ENCODE data around the gene HOXB6.

HOXB6 gene

DNA sequence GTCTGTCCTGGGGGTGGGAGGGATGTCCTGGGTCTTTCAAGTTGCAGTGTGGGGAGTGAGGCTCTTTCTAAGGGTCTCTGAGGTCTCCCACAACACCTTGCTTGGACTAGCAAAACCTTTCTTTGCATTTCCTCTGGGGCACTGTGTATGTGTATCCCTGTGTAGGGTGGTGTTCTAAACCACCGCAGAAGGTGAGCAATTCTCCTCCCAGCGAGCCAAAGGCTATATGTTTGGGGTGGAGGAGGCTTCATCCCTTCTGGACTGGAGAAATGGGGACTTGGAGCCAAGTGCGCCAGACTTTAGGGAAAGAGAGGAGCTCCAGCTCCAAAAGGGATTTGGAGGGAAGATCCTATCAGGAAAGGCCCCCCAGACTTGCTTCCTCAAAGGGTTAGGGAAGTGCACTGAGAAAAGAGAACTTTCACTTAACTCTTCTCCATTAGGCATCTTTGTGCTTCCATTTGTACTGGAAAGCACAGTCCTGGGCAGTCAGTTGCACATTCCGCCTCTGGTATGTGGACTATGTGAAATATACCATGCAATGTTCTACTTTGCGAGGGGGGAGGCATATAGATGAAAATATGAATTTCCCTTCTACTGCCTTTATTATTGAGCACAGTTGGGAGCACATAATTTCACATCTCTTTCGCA is 40.2 kb upstream of the HOXB6 start:
- no peak for DNase-seq (ENCODE audit: low read depth)
- TF ChIP-seq, protein P1, sequence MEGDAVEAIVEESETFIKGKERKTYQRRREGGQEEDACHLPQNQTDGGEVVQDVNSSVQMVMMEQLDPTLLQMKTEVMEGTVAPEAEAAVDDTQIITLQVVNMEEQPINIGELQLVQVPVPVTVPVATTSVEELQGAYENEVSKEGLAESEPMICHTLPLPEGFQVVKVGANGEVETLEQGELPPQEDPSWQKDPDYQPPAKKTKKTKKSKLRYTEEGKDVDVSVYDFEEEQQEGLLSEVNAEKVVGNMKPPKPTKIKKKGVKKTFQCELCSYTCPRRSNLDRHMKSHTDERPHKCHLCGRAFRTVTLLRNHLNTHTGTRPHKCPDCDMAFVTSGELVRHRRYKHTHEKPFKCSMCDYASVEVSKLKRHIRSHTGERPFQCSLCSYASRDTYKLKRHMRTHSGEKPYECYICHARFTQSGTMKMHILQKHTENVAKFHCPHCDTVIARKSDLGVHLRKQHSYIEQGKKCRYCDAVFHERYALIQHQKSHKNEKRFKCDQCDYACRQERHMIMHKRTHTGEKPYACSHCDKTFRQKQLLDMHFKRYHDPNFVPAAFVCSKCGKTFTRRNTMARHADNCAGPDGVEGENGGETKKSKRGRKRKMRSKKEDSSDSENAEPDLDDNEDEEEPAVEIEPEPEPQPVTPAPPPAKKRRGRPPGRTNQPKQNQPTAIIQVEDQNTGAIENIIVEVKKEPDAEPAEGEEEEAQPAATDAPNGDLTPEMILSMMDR (IDR thresholded peaks at IDR 0.05; ENCODE audit: control insufficient read depth, extremely low read depth, insufficient read depth): no peak
- no peak overlapping the region for H3K4me3 ChIP-seq (ENCODE audit: low read depth, low read length)

DNA sequence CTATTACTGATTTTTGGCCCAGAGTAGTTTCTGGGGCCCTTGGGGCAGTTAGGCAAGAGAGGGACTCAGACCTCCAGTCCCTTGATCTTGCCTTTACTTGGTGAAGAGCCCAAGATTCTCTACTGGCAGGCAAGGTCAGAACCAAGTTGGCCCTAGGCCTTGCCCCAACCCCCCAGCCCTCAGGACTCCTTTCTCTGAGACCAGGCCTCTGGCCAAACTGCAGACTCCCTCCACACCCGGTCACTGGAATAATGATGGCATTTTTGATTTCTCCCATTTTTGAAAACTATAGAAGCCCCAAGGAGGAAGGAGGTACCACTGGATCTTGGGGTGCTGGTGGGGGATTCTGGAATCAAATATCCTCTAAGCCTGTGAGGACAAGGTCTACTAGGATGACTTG is 39.4 kb upstream of the HOXB6 start:
- H3K4me3 ChIP-seq (ENCODE audit: low read depth, low read length): no peak overlapping the region
- no peak for DNase-seq (ENCODE audit: low read depth)
- TF ChIP-seq, protein P1 (IDR thresholded peaks at IDR 0.05; ENCODE audit: control insufficient read depth, extremely low read depth, insufficient read depth): no peak

DNA sequence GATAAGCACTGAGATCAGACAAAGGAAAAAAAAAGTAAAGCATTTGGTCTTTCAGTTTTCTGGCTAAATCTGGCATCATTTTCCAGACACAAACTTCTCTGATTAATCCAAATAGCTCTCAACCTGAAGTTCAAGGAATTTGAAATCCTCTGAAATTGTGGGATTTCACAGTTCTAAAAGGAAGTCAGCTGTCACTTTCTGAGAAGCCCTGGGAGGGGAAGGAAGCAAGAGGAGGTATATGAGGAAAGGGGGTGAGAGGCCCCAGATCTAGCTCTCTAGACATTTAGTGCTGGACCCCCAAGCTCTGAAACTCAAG is 38.9 kb upstream of the HOXB6 start:
- no peak for DNase-seq (ENCODE audit: low read depth)
- TF ChIP-seq, protein P1 (IDR thresholded peaks at IDR 0.05; ENCODE audit: control insufficient read depth, extremely low read depth, insufficient read depth): no peak
- no peak overlapping the region for H3K4me3 ChIP-seq (ENCODE audit: low read depth, low read length)

DNA sequence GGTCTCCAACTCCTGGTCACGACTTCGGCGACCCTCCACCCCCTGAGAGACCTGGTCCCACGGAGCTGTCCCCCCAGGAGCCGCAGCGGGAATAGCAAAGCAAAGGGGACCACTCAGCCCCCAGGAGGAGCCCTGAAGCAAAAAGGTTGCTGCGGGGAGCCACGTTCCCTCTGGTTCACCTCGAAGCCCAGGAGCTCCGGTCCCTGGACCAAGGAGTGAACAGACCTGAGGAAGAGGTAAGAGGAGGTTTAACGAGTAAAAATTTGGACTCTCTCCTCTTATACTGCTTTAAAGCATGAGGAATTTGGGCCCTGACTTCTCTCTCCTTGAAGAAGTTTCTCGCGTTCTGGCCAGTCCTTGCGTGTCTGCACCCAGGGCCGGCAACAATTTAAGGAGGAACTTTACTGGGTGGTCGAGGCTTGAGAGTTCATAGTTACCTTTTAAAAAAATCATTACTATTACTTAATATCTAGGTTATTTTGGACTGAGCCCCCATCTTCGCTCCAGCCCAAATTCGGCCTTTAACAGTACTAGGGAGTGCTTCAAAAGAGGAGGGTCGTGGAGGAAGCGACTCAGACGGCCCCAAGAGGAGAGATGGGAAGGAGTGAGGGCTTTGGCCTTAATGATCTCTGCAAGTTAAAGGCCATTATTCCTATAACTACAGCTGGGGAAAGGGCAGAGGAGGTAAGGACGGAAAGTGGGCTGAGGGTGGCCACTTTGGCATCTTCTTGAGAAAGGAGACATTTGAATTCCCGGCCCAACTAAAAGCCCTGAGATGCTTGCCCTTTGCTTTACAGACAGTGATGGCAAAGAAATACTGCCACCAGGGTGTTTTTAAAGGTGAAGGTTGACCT is 38.3 kb upstream of the HOXB6 start:
- no peak for DNase-seq (ENCODE audit: low read depth)
- TF ChIP-seq, protein P1 (IDR thresholded peaks at IDR 0.05; ENCODE audit: control insufficient read depth, extremely low read depth, insufficient read depth): no peak
- H3K4me3 ChIP-seq (ENCODE audit: low read depth, low read length): no peak overlapping the region

DNA sequence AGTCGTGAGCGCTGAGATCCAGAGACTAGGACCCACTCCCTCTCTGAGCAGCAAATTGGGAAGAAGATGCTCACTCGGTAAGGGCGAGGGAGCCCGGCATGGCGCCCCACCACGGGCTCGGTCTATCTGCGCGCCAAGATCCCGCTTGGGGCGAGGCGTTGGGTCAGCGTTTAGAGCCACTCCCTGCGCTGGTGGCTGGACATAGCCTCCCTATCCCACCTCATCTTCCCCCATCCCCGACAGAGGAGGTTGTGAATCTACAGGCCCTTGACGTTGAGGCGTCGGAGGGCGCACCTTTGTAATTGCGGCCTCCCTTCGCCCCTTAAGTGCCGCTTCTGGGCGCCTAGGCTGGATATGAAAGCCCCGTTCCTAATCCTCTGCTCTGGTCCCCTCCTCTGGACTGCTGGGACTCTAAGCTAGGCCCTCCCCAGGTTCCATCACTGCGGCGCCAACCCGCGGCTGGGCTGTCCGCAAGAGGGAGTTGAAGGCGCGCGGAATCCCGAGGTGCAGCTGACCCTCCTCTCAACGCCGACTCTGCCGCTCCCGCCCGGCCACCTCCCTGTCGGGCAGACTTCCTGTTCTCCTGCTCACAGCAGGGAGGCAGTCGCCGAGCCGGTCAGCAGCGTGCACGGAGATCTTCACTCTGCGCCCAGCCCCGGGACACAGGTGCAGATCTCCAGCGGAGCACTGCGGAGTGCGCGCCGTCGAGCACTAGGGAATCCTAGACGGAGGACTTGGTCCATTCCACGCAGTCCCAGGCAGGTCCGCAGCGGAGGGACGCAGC is 37.5 kb upstream of the HOXB6 start:
- TF ChIP-seq, protein P1 (IDR thresholded peaks at IDR 0.05; ENCODE audit: control insufficient read depth, extremely low read depth, insufficient read depth): no peak
- DNase-seq (ENCODE audit: low read depth): no peak
- H3K4me3 ChIP-seq (ENCODE audit: low read depth, low read length): no peak overlapping the region

DNA sequence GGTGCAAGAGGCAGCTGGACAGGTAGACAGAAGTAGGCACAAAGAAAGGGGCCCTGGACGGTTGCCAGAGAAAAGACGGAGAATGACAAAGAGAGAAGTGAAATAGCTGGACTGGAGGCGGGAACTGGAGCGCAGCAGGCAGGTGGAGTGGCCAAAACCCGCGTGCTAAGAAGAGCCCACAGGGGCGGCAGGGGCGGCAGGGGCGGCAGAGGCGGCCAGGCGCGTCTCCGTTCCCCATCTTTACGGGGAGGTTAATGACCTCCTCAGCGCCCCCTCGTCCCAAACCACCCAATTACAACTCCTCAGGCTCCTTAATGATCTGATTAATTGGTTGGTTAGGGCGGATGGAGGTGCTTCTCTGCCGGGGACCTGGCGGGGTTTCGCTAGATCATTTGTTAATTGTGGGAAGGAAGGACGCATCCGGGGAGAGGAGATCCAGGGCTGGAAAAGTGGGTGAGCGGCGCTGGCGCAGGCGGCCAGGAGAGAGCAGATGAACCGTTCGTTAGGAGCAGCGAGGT is 36.8 kb upstream of the HOXB6 start:
- H3K4me3 ChIP-seq (ENCODE audit: low read depth, low read length): no peak overlapping the region
- no peak for DNase-seq (ENCODE audit: low read depth)
- TF ChIP-seq, protein P1 (IDR thresholded peaks at IDR 0.05; ENCODE audit: control insufficient read depth, extremely low read depth, insufficient read depth): no peak

Measured in LNCaP clone FGC (cell line).